IMR-90 (cell line): ENCODE measurements around the gene TMEM223. TPM values are rescaled to one million over a fixed set of nuclear protein-coding genes. Genes with fewer than 3 reads are reported as not detected.
A peak's percentile ranks its signal among the peaks of the same experiment; 100 is the strongest.

Experiments used
- ATAC-seq: fragments of 200-7000 bp; cut with Tn5 transposase; 2 replicates; pipeline ENCODE4 v1.9.1; 2020; ENCODE audit warnings: low read depth, mild to moderate bottlenecking, moderate library complexity
- BruUV-seq: library from RNA; stranded (reverse); fragments of 400-500 nt; replicated peaks from 2 replicates; lab custom pipeline; 2021; lab: Mats Ljungman, UMichigan
- CTCF ChIA-PET: fragments of 300-600 bp; formaldehyde crosslinking; extraction: SDS; loops from one replicate; lab custom pipeline; 2021; ENCODE audit warnings: antibody characterized with exemption; lab: Yijun Ruan, JAX
- POLR2A ChIA-PET: fragments of 300-600 bp; sonication (Branson Sonifier 250); formaldehyde crosslinking; loops from one replicate; lab custom pipeline; 2022; ENCODE audit warnings: antibody characterized with exemption; ENCODE audit not compliant: unreplicated experiment; lab: Charles Lee
- DNase-seq: peaks from one replicate; pipeline ENCODE4 v3.0.0; 2013
- H2AFZ ChIP-seq: replicated peaks from 2 replicates; pipeline ENCODE3; 2013; ENCODE audit warnings: low read length, mild to moderate bottlenecking; ENCODE audit not compliant: poor library complexity
- H2AK5ac ChIP-seq: 2 replicates; pipeline ENCODE4 v1.6.1; 2013; ENCODE audit warnings: low read depth, low read length, inconsistent platforms
- H2AK9ac ChIP-seq: replicated peaks from 2 replicates; pipeline ENCODE3; 2013; ENCODE audit warnings: mild to moderate bottlenecking, low read depth, low read length, moderate library complexity; ENCODE audit not compliant: poor library complexity
- H2BK120ac ChIP-seq: 2 replicates; pipeline ENCODE4 v1.6.1; 2013; ENCODE audit warnings: low read depth, low read length, inconsistent platforms
- H2BK15ac ChIP-seq: 3 replicates; pipeline ENCODE4 v1.6.1; 2013; ENCODE audit warnings: low read depth, low read length, inconsistent platforms
- H2BK20ac ChIP-seq: 2 replicates; pipeline ENCODE4 v1.6.1; 2013; ENCODE audit warnings: low read depth, mild to moderate bottlenecking, inconsistent platforms, low read length, moderate library complexity
- H2BK5ac ChIP-seq: 2 replicates; pipeline ENCODE4 v1.6.1; 2013; ENCODE audit warnings: mild to moderate bottlenecking, low read depth, low read length, inconsistent platforms; ENCODE audit not compliant: poor library complexity, severe bottlenecking
- H3K14ac ChIP-seq: replicated peaks from 2 replicates; pipeline ENCODE4 v1.6.1; 2013; ENCODE audit warnings: low read depth, low read length, inconsistent platforms
- H3K18ac ChIP-seq: 2 replicates; pipeline ENCODE4 v1.6.1; 2013; ENCODE audit warnings: low read depth, low read length, control low read depth
- H3K23ac ChIP-seq: 2 replicates; pipeline ENCODE4 v1.6.1; 2013; ENCODE audit warnings: low read depth, low read length, inconsistent platforms
- H3K27ac ChIP-seq: 2 replicates; pipeline ENCODE4 v1.5.1; 2013; ENCODE audit warnings: mild to moderate bottlenecking, control low read depth, low read length; ENCODE audit not compliant: insufficient read depth
- H3K27me3 ChIP-seq: 2 replicates; pipeline ENCODE4 v1.6.1; 2013; ENCODE audit warnings: low read length; ENCODE audit not compliant: control insufficient read depth, insufficient read depth
- H3K36me3 ChIP-seq: 2 replicates; pipeline ENCODE4 v1.6.1; 2013; ENCODE audit warnings: low read length, mixed read lengths; ENCODE audit not compliant: control insufficient read depth, insufficient read depth
- H3K4ac ChIP-seq: 2 replicates; pipeline ENCODE4 v1.6.1; 2013; ENCODE audit warnings: low read depth, low read length, inconsistent platforms
- H3K4me1 ChIP-seq: 2 replicates; pipeline ENCODE4 v1.6.1; 2013; ENCODE audit warnings: low read length, mixed read lengths; ENCODE audit not compliant: control insufficient read depth, insufficient read depth
- H3K4me2 ChIP-seq: 2 replicates; pipeline ENCODE4 v1.6.1; 2013; ENCODE audit warnings: low read depth, mild to moderate bottlenecking, control low read depth, low read length, moderate library complexity
- H3K4me3 ChIP-seq: 2 replicates; pipeline ENCODE4 v1.5.1; 2013; ENCODE audit warnings: low read depth, mild to moderate bottlenecking, control low read depth, low read length, moderate library complexity; ENCODE audit not compliant: insufficient read depth
- H3K56ac ChIP-seq: 2 replicates; pipeline ENCODE4 v1.6.1; 2013; ENCODE audit warnings: low read length, inconsistent platforms; ENCODE audit not compliant: insufficient read depth; ENCODE audit errors: extremely low read depth
- H3K79me1 ChIP-seq, 2 experiments: 2 replicates each; pipeline ENCODE4 v1.6.1; 2013; ENCODE audit warnings: low read length in 2 of 2, inconsistent platforms in 1 of 2, low read depth in 1 of 2
- H3K9ac ChIP-seq: 2 replicates; pipeline ENCODE4 v1.6.1; 2013; ENCODE audit warnings: low read depth, low read length, control low read depth
- H3K9me1 ChIP-seq: 2 replicates; pipeline ENCODE4 v1.6.1; 2013; ENCODE audit warnings: low read length, inconsistent platforms; ENCODE audit not compliant: insufficient read depth
- H3K9me3 ChIP-seq: 2 replicates; pipeline ENCODE4 v1.6.1; 2013; ENCODE audit warnings: low read length; ENCODE audit not compliant: control insufficient read depth, insufficient read depth
- H4K20me1 ChIP-seq: 2 replicates; pipeline ENCODE4 v1.6.1; 2013; ENCODE audit warnings: low read length, inconsistent platforms; ENCODE audit not compliant: insufficient read depth
- H4K5ac ChIP-seq: 2 replicates; pipeline ENCODE4 v1.6.1; 2013; ENCODE audit warnings: mild to moderate bottlenecking, low read depth, low read length, control low read depth
- H4K8ac ChIP-seq, 2 experiments: 2 replicates each; pipeline ENCODE4 v1.6.1; 2013; ENCODE audit warnings: low read depth in 2 of 2, low read length in 2 of 2, control low read depth in 1 of 2, inconsistent platforms in 1 of 2
- H4K91ac ChIP-seq: 2 replicates; pipeline ENCODE4 v1.6.1; 2013; ENCODE audit warnings: low read depth, low read length, inconsistent platforms; ENCODE audit not compliant: insufficient read depth
- CEBPB ChIP-seq: IDR thresholded peaks from 2 replicates; pipeline ENCODE4 v1.6.1; 2012; ENCODE audit warnings: low read depth, low read length, improper control_type of control experiment
- CHD1 ChIP-seq: IDR thresholded peaks from 2 replicates; pipeline ENCODE4 v1.6.1; 2012; ENCODE audit warnings: low read depth, low read length, improper control_type of control experiment
- FOS ChIP-seq: fragments of 150-350 bp; IDR thresholded peaks from 2 replicates; pipeline ENCODE4 v1.6.1; 2016; ENCODE audit warnings: low read depth, low read length
- MAZ ChIP-seq: IDR thresholded peaks from 2 replicates; pipeline ENCODE4 v1.6.1; 2012; ENCODE audit warnings: low read depth, mild to moderate bottlenecking, low read length, improper control_type of control experiment, moderate library complexity, borderline replicate concordance
- MXI1 ChIP-seq: IDR thresholded peaks from 2 replicates; pipeline ENCODE4 v1.6.1; 2012; ENCODE audit warnings: low read depth, mild to moderate bottlenecking, low read length, moderate library complexity, borderline replicate concordance
- NFE2L2 ChIP-seq: fragments of 150-350 bp; IDR thresholded peaks from 2 replicates; pipeline ENCODE4 v1.6.1; 2016; ENCODE audit warnings: low read depth, mild to moderate bottlenecking, low read length
- POLR2A ChIP-seq: IDR thresholded peaks from 2 replicates; pipeline ENCODE4 v1.6.1; 2012; ENCODE audit warnings: mild to moderate bottlenecking, low read depth, low read length
- RAD21 ChIP-seq: IDR thresholded peaks from 2 replicates; pipeline ENCODE4 v1.6.1; 2012; ENCODE audit warnings: low read length, improper control_type of control experiment
- RCOR1 ChIP-seq: IDR thresholded peaks from 2 replicates; pipeline ENCODE4 v1.6.1; 2012; ENCODE audit warnings: mild to moderate bottlenecking, low read length, improper control_type of control experiment; ENCODE audit not compliant: insufficient replicate concordance
- RFX5 ChIP-seq: IDR thresholded peaks from 2 replicates; pipeline ENCODE4 v1.8.0; 2012; ENCODE audit warnings: low read depth, mild to moderate bottlenecking, low read length, moderate library complexity
- SMC3 ChIP-seq: fragments of 150-350 bp; IDR thresholded peaks from 2 replicates; pipeline ENCODE4 v1.6.1; 2016; ENCODE audit warnings: low read depth, mild to moderate bottlenecking, antibody characterized with exemption, low read length, moderate library complexity
- whole genome bisulfite sequencing, 2 experiments: methylation state at CpG; one replicate each; pipeline versions ENCODE4 v1.1.5 to v1.1.7; 2013; ENCODE audit warnings: missing lambda C conversion rate in 2 of 2; ENCODE audit not compliant: insufficient read length in 1 of 2; ENCODE audit errors: extremely low coverage in 2 of 2; 5-methylcytosine and 5-hydroxymethylcytosine counted together
- dilution Hi-C: fragments of 300-500 bp; cut with HindIII; formaldehyde crosslinking; loops from one replicate; pipeline ENCODE4 v1.14.3; 2018; ENCODE audit warnings: low sequenced_read_pairs; ENCODE audit not compliant: unreplicated experiment
- in situ Hi-C: fragments of 300-500 bp; cut with MboI; formaldehyde crosslinking; loops from 3 replicates; pipeline ENCODE4 v1.14.3; 2019; ENCODE audit warnings: low sequenced_read_pairs, inconsistent platforms, mixed read lengths
- intact Hi-C: fragments of 100-400 bp; cut with micrococcal nuclease; formaldehyde crosslinking; loops from 2 replicates; pipeline ENCODE4 v1.10.0; 2022
- polyA plus RNA-seq, 3 experiments: library from polyadenylated mRNA; depleted of rRNA; stranded (reverse); fragments of >200 nt; gene quantifications; 2 replicates each; pipeline ENCODE4 v1.2.3, GENCODE V29; 2012; ENCODE audit warnings: low replicate concordance in 1 of 3
- total RNA-seq: library from RNA; depleted of rRNA; stranded (reverse); fragments of >200 nt; gene quantifications from 2 replicates; pipeline ENCODE4 v1.2.3, GENCODE V29; 2012
- TF ChIP-seq, protein P1 (sequence below): conservative IDR thresholded peaks from 2 replicates; pipeline ENCODE4 v1.5.1; 2012; ENCODE audit warnings: mild to moderate bottlenecking, low read depth, low read length, improper control_type of control experiment
- TF ChIP-seq, protein P2 (sequence below): fragments of 150-350 bp; IDR thresholded peaks from 2 replicates; pipeline ENCODE4 v1.6.1; 2016; ENCODE audit warnings: low read depth, mild to moderate bottlenecking, low read length, moderate library complexity, borderline replicate concordance
- TF ChIP-seq, protein P3 (sequence below): fragments of 150-350 bp; IDR thresholded peaks from 2 replicates; pipeline ENCODE4 v1.6.1; 2017; ENCODE audit warnings: mild to moderate bottlenecking, antibody characterized with exemption, low read length, low read depth

Gene TMEM223
- total and polyA plus RNA-seq, 2 of the 4 experiments (the other 2 are of a cell fraction) = 9.7 to 15.7 TPM

DNA sequence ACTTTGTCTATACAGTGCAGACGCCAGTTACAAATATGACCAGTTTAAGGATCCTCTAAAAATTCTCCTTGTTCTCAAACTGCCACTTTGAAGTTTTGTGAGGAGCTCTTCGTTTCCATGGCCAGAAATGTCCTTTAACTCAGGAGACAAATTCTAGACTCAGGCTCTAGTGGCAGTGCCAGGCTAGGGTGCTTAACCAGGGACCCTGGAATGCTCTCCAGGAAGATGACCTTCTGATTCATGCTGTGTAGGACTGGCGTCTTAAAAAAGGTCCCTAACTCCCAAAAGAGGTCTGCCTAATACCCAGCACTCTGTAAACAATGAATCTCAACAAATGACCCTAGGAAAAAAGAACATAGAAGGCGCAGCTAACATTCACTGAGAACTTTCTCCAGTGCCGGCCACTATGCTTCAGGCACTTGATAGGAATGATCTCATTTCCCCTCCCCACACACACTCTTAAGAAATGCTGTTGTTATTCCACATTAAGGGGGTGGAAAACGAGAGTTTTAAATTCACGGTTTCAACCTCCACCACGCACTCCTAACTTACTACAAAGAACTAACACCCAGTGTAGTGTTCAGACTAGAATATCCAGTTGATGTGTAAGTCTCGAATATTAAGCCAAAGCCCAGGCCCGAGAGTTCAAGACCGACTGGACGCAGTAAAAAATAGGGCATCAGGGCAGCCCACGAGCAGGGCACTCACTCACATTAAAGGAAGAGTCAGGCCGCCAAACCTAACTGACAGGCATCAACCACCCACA, 12.7 kb upstream of the TMEM223 start:
- CTCF ChIA-PET = no interaction called here
- no peak for TF ChIP-seq SMC3
- TF ChIP-seq, protein P1, sequence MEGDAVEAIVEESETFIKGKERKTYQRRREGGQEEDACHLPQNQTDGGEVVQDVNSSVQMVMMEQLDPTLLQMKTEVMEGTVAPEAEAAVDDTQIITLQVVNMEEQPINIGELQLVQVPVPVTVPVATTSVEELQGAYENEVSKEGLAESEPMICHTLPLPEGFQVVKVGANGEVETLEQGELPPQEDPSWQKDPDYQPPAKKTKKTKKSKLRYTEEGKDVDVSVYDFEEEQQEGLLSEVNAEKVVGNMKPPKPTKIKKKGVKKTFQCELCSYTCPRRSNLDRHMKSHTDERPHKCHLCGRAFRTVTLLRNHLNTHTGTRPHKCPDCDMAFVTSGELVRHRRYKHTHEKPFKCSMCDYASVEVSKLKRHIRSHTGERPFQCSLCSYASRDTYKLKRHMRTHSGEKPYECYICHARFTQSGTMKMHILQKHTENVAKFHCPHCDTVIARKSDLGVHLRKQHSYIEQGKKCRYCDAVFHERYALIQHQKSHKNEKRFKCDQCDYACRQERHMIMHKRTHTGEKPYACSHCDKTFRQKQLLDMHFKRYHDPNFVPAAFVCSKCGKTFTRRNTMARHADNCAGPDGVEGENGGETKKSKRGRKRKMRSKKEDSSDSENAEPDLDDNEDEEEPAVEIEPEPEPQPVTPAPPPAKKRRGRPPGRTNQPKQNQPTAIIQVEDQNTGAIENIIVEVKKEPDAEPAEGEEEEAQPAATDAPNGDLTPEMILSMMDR = no peak
- no peak; the same call in 1 of the 2 replicates for TF ChIP-seq CHD1
- no peak for TF ChIP-seq FOS
- no peak for TF ChIP-seq MXI1
- no peak for TF ChIP-seq CEBPB
- no peak for TF ChIP-seq RFX5
- no peak for TF ChIP-seq POLR2A
- TF ChIP-seq, protein P2, sequence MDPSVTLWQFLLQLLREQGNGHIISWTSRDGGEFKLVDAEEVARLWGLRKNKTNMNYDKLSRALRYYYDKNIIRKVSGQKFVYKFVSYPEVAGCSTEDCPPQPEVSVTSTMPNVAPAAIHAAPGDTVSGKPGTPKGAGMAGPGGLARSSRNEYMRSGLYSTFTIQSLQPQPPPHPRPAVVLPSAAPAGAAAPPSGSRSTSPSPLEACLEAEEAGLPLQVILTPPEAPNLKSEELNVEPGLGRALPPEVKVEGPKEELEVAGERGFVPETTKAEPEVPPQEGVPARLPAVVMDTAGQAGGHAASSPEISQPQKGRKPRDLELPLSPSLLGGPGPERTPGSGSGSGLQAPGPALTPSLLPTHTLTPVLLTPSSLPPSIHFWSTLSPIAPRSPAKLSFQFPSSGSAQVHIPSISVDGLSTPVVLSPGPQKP = no peak
- no peak for TF ChIP-seq RAD21
- TF ChIP-seq NFE2L2 = no peak
- TF ChIP-seq, protein P3, sequence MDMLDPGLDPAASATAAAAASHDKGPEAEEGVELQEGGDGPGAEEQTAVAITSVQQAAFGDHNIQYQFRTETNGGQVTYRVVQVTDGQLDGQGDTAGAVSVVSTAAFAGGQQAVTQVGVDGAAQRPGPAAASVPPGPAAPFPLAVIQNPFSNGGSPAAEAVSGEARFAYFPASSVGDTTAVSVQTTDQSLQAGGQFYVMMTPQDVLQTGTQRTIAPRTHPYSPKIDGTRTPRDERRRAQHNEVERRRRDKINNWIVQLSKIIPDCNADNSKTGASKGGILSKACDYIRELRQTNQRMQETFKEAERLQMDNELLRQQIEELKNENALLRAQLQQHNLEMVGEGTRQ = no peak
- no peak for TF ChIP-seq RCOR1
- TF ChIP-seq MAZ = no peak

More for the DNA sequence above, 12.7 kb upstream of the TMEM223 start:
- Histone ChIP-seq H2BK120ac (no peak overlapping the region), H3K27ac (peak overlapping the region; percentile 71), H4K20me1 (peaks cover 22% of the 10 kb centered on the region), H3K14ac (peak overlapping the region; percentile 80), H3K4me2 (peak overlapping the region; percentile 89), H3K9ac (peak overlapping the region; percentile 81), H2BK20ac (no peak overlapping the region), H3K18ac (peak overlapping the region; percentile 19), H4K5ac (peak overlapping the region; percentile 8; the same call in 1 of the 2 replicates), H3K27me3 (no peaks in the 10 kb centered on the region), H3K56ac (peak overlapping the region; percentile 78), H2AK9ac (peak overlapping the region; percentile 99), H2AFZ (peak overlapping the region; percentile 99), H4K91ac (peak overlapping the region; percentile 23; the same call in 1 of the 2 replicates), H3K79me1 (peaks cover 26 to 62% of the 10 kb centered on the region in 2 experiments), H3K4ac (peak overlapping the region; percentile 68), H2BK15ac (no peak overlapping the region), H2BK5ac (peak overlapping the region; percentile 63), H4K8ac (peak overlapping the region in 1 of 2 experiments; percentile 10; a peak in 2 of 4 replicates), H3K4me3 (peak overlapping the region; percentile 82), H3K23ac (peak overlapping the region; percentile 78), H3K9me1 (peaks cover 26% of the 10 kb centered on the region), H3K36me3 (peaks cover 36% of the 10 kb centered on the region), H3K9me3 (no peaks in the 10 kb centered on the region), H2AK5ac (peak overlapping the region; percentile 65), H3K4me1 (peaks cover 26% of the 10 kb centered on the region)
- POLR2A ChIA-PET = no interaction called here
- intact Hi-C loops = loop anchor here (2.0 kb wide), 1 partner anchor 14 kb away; no protein-coding TSS in a partner anchor
- BruUV-seq = TSS peak; percentile 55
- in situ Hi-C loops = no loop called here
- dilution Hi-C loops = no loop called here
- DNase-seq = peak; percentile 55
- peak; percentile 21 for ATAC-seq
- 3% methylated on average over 5 of the region's 14 CpGs; no CpG with 5 or more reads in 1 of the 2 experiments for WGBS, 2 experiments
